SK-N-SH (cell line): ENCODE data around the gene HSPA12A. TPM values are rescaled to one million over a fixed set of nuclear protein-coding genes. Genes with fewer than 3 reads are reported as not detected.

ENCODE experiments used
- CTCF ChIA-PET: fragments of 300-600, 350-600 bp; formaldehyde crosslinking; extraction: SDS; loops from one replicate; lab custom pipeline; 2021; lab: Yijun Ruan, JAX
- POLR2A ChIA-PET: fragments of 350-600 bp; sonication (Branson Sonifier 250); formaldehyde crosslinking; extraction: SDS; loops from one replicate; lab custom pipeline; 2020; ENCODE audit warnings: antibody characterized with exemption, inconsistent platforms; lab: Yijun Ruan, JAX
- DNase-seq: peaks from one replicate; pipeline ENCODE4 v3.0.0; 2012
- H2AFZ ChIP-seq: fragments of 200-600 bp; sonication (generic); 2 replicates; pipeline ENCODE4 v1.8.1; 2016; ENCODE audit warnings: antibody characterized with exemption, mild to moderate bottlenecking, low read depth
- H3F3A ChIP-seq: fragments of 200-600 bp; sonication (generic); replicated peaks from 2 replicates; pipeline ENCODE3; 2016; ENCODE audit warnings: antibody characterized with exemption, mild to moderate bottlenecking; ENCODE audit not compliant: insufficient read depth
- H3K27ac ChIP-seq, 2 experiments: fragments of 200-500 bp in 1 of 2; fragments of 200-600 bp in 1 of 2; sonication (Bioruptor generic) in 1 of 2; sonication (generic), shearing (Covaris generic) in 1 of 2; 2 replicates each; pipeline versions ENCODE4 v1.5.1 to v1.6.1; 2014 to 2016; ENCODE audit warnings: low read depth in 2 of 2, inconsistent platforms in 1 of 2, low read length in 1 of 2, mild to moderate bottlenecking in 1 of 2, mixed read lengths in 1 of 2
- H3K27me3 ChIP-seq: fragments of 200-600 bp; sonication (generic), shearing (Covaris generic); 2 replicates; pipeline ENCODE4 v1.6.1; 2016; ENCODE audit warnings: mixed run types; ENCODE audit not compliant: insufficient read depth
- H3K36me3 ChIP-seq, 2 experiments: fragments of 200-500 bp in 1 of 2; fragments of 200-600 bp in 1 of 2; sonication (Bioruptor generic) in 1 of 2; sonication (generic) in 1 of 2; replicated peaks in 1 of 2; 2 replicates each; pipeline versions ENCODE3 to v1.5.1; 2014 to 2016; ENCODE audit warnings: low read length in 1 of 2, mild to moderate bottlenecking in 1 of 2; ENCODE audit not compliant: insufficient read depth in 2 of 2, control insufficient read depth in 1 of 2
- H3K4me1 ChIP-seq, 2 experiments: fragments of 200-500 bp in 1 of 2; fragments of 200-600 bp in 1 of 2; sonication (Bioruptor generic) in 1 of 2; sonication (generic), shearing (Covaris generic) in 1 of 2; 2 replicates each; pipeline versions ENCODE4 v1.5.1 to v1.6.1; 2014 to 2016; ENCODE audit warnings: low read depth in 1 of 2, low read length in 1 of 2, mixed run types in 1 of 2; ENCODE audit not compliant: insufficient read depth in 2 of 2, control insufficient read depth in 1 of 2
- H3K4me2 ChIP-seq: fragments of 200-600 bp; sonication (generic), shearing (Covaris generic); 2 replicates; pipeline ENCODE4 v1.6.1; 2017; ENCODE audit warnings: mixed run types
- H3K4me3 ChIP-seq, 2 experiments: fragments of 200-500 bp in 1 of 2; fragments of 200-600 bp in 1 of 2; sonication (Bioruptor generic) in 1 of 2; sonication (generic), shearing (Covaris generic) in 1 of 2; 2 replicates each; pipeline versions ENCODE4 v1.5.1 to v1.8.1; 2014 to 2016; ENCODE audit warnings: low read depth in 2 of 2, inconsistent platforms in 1 of 2, low read length in 1 of 2, mild to moderate bottlenecking in 1 of 2, mixed read lengths in 1 of 2, moderate library complexity in 1 of 2
- H3K79me2 ChIP-seq: fragments of 200-600 bp; sonication (generic); 2 replicates; pipeline ENCODE4 v1.8.1; 2017; ENCODE audit warnings: mild to moderate bottlenecking; ENCODE audit not compliant: insufficient read depth
- H3K9ac ChIP-seq: fragments of 200-600 bp; sonication (generic); 2 replicates; pipeline ENCODE4 v1.6.1; 2017; ENCODE audit warnings: mixed run types
- H3K9me2 ChIP-seq: fragments of 200-600 bp; sonication (generic); 2 replicates; pipeline ENCODE4 v1.6.1; 2017; ENCODE audit warnings: mixed run types
- H3K9me3 ChIP-seq: fragments of 200-600 bp; sonication (generic); 2 replicates; pipeline ENCODE4 v1.6.1; 2017; ENCODE audit warnings: mixed run types, mild to moderate bottlenecking, moderate library complexity
- H4K20me1 ChIP-seq: fragments of 200-600 bp; sonication (generic); 2 replicates; pipeline ENCODE4 v1.6.1; 2017; ENCODE audit warnings: mild to moderate bottlenecking, mixed run types; ENCODE audit not compliant: insufficient read depth
- CTCF ChIP-seq: fragments of 200-600 bp; sonication (generic); IDR thresholded peaks from 2 replicates; pipeline ENCODE4 v1.6.1; 2017; ENCODE audit warnings: antibody characterized with exemption, mild to moderate bottlenecking, moderate library complexity
- EP300 ChIP-seq, 2 experiments: IDR thresholded peaks; 2 replicates each; pipeline versions ENCODE4 v1.4.0 to v1.6.1; 2012; ENCODE audit warnings: borderline replicate concordance in 1 of 2, low read depth in 1 of 2, low read length in 1 of 2
- EZH2phosphoT487 ChIP-seq: fragments of 200-600 bp; sonication (generic); IDR thresholded peaks from 2 replicates; pipeline ENCODE4 v1.6.1; 2017; ENCODE audit warnings: low read depth, mixed run types, mild to moderate bottlenecking, antibody characterized with exemption, moderate library complexity, borderline replicate concordance
- FOSL2 ChIP-seq: IDR thresholded peaks from 2 replicates; pipeline ENCODE4 v1.4.0; 2012; ENCODE audit warnings: low read depth, mild to moderate bottlenecking, moderate library complexity, borderline replicate concordance
- FOXJ3 ChIP-seq: sonication (generic); formaldehyde crosslinking; IDR thresholded peaks from 2 replicates; pipeline ENCODE4 v1.5.1; 2020; ENCODE audit warnings: mild to moderate bottlenecking, missing genetic modification reagents
- GABPA ChIP-seq: IDR thresholded peaks from 2 replicates; pipeline ENCODE4 v1.4.0; 2012; ENCODE audit warnings: low read depth, mild to moderate bottlenecking
- GATA2 ChIP-seq: sonication (generic); formaldehyde crosslinking; IDR thresholded peaks from 2 replicates; pipeline ENCODE4 v1.5.0; 2020; ENCODE audit warnings: mild to moderate bottlenecking, missing genetic modification reagents
- MEF2A ChIP-seq: IDR thresholded peaks from 2 replicates; pipeline ENCODE4 v1.4.0; 2012; ENCODE audit warnings: low read depth, borderline replicate concordance
- NFIC ChIP-seq: IDR thresholded peaks from 2 replicates; pipeline ENCODE4 v1.4.0; 2012; ENCODE audit warnings: borderline replicate concordance
- RAD21 ChIP-seq: IDR thresholded peaks from 2 replicates; pipeline ENCODE4 v1.6.1; 2012; ENCODE audit warnings: mild to moderate bottlenecking, low read length
- SIN3A ChIP-seq: IDR thresholded peaks from 2 replicates; pipeline ENCODE4 v1.6.1; 2012; ENCODE audit warnings: low read depth, mild to moderate bottlenecking, low read length, moderate library complexity, borderline replicate concordance
- TEAD4 ChIP-seq: IDR thresholded peaks from 2 replicates; pipeline ENCODE4 v1.4.0; 2012; ENCODE audit warnings: mild to moderate bottlenecking, borderline replicate concordance; ENCODE audit not compliant: insufficient read depth
- USF1 ChIP-seq: IDR thresholded peaks from 2 replicates; pipeline ENCODE4 v1.4.0; 2012; ENCODE audit warnings: low read depth, borderline replicate concordance
- YY1 ChIP-seq: IDR thresholded peaks from 2 replicates; pipeline ENCODE4 v1.4.0; 2012; ENCODE audit warnings: low read depth, mild to moderate bottlenecking
- ZBTB33 ChIP-seq: IDR thresholded peaks from 2 replicates; pipeline ENCODE4 v1.4.0; 2012; ENCODE audit warnings: low read depth, borderline replicate concordance
- WGBS: methylation state at CpG from one replicate; pipeline ENCODE4 v1.1.6; 2017; ENCODE audit warnings: low lambda C conversion rate; 5-methylcytosine and 5-hydroxymethylcytosine counted together
- polyA plus RNA-seq, 3 experiments: library from polyadenylated mRNA; depleted of rRNA; stranded (reverse); fragments of >200 nt; gene quantifications; 2 replicates each; pipeline ENCODE4 v1.2.3, GENCODE V29; 2012
- TF ChIP-seq, protein P1 (sequence below): IDR thresholded peaks from 2 replicates; pipeline ENCODE4 v1.6.1; 2012; ENCODE audit warnings: mild to moderate bottlenecking, low read depth, low read length, moderate library complexity
- TF ChIP-seq, protein P2 (sequence below): fragments of 150-350 bp; IDR thresholded peaks from 2 replicates; pipeline ENCODE4 v1.6.1; 2016; ENCODE audit warnings: mild to moderate bottlenecking, low read depth, low read length

HSPA12A gene
- polyA plus RNA-seq, 1 of the 3 experiments (the other 2 are of a cell fraction), result 2.9 TPM

GRCh38 chr10:116748041-116748440 is 5.7 kb upstream of the HSPA12A start:
- Histone ChIP-seq H3K4me3 (no peak overlapping the region), H3K36me3 (no peaks in the 10 kb centered on the region), H3K4me2 (no peak overlapping the region), H3F3A (no peaks in the 10 kb centered on the region), H3K4me1 (peaks cover 0 to 4% of the 10 kb centered on the region in 2 experiments; a peak in 1 of 4 replicates), H4K20me1 (no peaks in the 10 kb centered on the region), H3K9me2 (no peaks in the 10 kb centered on the region), H3K27me3 (no peaks in the 10 kb centered on the region), H3K9ac (no peak overlapping the region), H3K79me2 (no peaks in the 10 kb centered on the region), H3K27ac (no peak overlapping the region), H3K9me3 (no peaks in the 10 kb centered on the region), H2AFZ (no peak overlapping the region)
- CTCF ChIA-PET, result interaction anchor here (1.3 to 2.0 kb wide), 3 partner anchors 40 to 420 kb away, joined by 3 to 8 read pairs (median 7); no protein-coding TSS in a partner anchor
- POLR2A ChIA-PET, result no interaction called here
- no peak for DNase-seq
- TF ChIP-seq SIN3A, result no peak
- TF ChIP-seq EZH2phosphoT487, result no peak
- no peak for TF ChIP-seq GABPA
- TF ChIP-seq GATA2 (CRISPR knock-in tag), result no peak
- no peak for TF ChIP-seq TEAD4
- no peak; the same call in 1 of the 2 replicates for TF ChIP-seq FOSL2
- TF ChIP-seq USF1, result no peak
- TF ChIP-seq, protein P1, sequence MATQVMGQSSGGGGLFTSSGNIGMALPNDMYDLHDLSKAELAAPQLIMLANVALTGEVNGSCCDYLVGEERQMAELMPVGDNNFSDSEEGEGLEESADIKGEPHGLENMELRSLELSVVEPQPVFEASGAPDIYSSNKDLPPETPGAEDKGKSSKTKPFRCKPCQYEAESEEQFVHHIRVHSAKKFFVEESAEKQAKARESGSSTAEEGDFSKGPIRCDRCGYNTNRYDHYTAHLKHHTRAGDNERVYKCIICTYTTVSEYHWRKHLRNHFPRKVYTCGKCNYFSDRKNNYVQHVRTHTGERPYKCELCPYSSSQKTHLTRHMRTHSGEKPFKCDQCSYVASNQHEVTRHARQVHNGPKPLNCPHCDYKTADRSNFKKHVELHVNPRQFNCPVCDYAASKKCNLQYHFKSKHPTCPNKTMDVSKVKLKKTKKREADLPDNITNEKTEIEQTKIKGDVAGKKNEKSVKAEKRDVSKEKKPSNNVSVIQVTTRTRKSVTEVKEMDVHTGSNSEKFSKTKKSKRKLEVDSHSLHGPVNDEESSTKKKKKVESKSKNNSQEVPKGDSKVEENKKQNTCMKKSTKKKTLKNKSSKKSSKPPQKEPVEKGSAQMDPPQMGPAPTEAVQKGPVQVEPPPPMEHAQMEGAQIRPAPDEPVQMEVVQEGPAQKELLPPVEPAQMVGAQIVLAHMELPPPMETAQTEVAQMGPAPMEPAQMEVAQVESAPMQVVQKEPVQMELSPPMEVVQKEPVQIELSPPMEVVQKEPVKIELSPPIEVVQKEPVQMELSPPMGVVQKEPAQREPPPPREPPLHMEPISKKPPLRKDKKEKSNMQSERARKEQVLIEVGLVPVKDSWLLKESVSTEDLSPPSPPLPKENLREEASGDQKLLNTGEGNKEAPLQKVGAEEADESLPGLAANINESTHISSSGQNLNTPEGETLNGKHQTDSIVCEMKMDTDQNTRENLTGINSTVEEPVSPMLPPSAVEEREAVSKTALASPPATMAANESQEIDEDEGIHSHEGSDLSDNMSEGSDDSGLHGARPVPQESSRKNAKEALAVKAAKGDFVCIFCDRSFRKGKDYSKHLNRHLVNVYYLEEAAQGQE, result no peak
- TF ChIP-seq ZBTB33, result no peak
- no peak for TF ChIP-seq RAD21
- TF ChIP-seq, protein P2, sequence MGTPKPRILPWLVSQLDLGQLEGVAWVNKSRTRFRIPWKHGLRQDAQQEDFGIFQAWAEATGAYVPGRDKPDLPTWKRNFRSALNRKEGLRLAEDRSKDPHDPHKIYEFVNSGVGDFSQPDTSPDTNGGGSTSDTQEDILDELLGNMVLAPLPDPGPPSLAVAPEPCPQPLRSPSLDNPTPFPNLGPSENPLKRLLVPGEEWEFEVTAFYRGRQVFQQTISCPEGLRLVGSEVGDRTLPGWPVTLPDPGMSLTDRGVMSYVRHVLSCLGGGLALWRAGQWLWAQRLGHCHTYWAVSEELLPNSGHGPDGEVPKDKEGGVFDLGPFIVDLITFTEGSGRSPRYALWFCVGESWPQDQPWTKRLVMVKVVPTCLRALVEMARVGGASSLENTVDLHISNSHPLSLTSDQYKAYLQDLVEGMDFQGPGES, result no peak
- no peak for TF ChIP-seq CTCF
- TF ChIP-seq YY1, result no peak
- no peak for TF ChIP-seq FOXJ3
- TF ChIP-seq MEF2A, result no peak
- TF ChIP-seq NFIC, result no peak
- no peak for TF ChIP-seq EP300 (IDR thresholded peaks at IDR 0.05; ENCODE audit: borderline replicate concordance in 1 of 2, low read depth in 1 of 2, low read length in 1 of 2)
- 50% methylated on average over 1 of the region's 1 CpG for WGBS
